Esophagus muscularis mucosa (tissue), 4 donors: Measurements from ENCODE around the gene PSKH1.

ENCODE experiments used
- EP300 ChIP-seq: sonication (generic); formaldehyde crosslinking; IDR thresholded peaks from one replicate; pipeline ENCODE4 v1.6.1; 2017; ENCODE audit warnings: antibody characterized with exemption
- POLR2A ChIP-seq: fragments of 450-650 bp; IDR thresholded peaks from one replicate; pipeline ENCODE4 v1.6.1; 2017; ENCODE audit warnings: antibody characterized with exemption, moderate library complexity, mild to moderate bottlenecking, low read depth
- POLR2AphosphoS5 ChIP-seq, 2 donors: sonication (generic); formaldehyde crosslinking; IDR thresholded peaks; one replicate each; pipeline ENCODE4 v1.6.1; 2017; ENCODE audit warnings: antibody characterized with exemption in 2 of 2
- TF ChIP-seq, protein P1 (sequence below), 3 experiments: fragments of 200-600 bp in 2 of 3; fragments of 450-650 bp in 1 of 3; sonication (generic) in 2 of 3; IDR thresholded peaks; one replicate each; pipeline ENCODE4 v1.5.1; 2017 to 2019; ENCODE audit warnings: antibody characterized with exemption in 3 of 3, mild to moderate bottlenecking in 2 of 3, moderate library complexity in 1 of 3

- TF ChIP-seq, protein P1, sequence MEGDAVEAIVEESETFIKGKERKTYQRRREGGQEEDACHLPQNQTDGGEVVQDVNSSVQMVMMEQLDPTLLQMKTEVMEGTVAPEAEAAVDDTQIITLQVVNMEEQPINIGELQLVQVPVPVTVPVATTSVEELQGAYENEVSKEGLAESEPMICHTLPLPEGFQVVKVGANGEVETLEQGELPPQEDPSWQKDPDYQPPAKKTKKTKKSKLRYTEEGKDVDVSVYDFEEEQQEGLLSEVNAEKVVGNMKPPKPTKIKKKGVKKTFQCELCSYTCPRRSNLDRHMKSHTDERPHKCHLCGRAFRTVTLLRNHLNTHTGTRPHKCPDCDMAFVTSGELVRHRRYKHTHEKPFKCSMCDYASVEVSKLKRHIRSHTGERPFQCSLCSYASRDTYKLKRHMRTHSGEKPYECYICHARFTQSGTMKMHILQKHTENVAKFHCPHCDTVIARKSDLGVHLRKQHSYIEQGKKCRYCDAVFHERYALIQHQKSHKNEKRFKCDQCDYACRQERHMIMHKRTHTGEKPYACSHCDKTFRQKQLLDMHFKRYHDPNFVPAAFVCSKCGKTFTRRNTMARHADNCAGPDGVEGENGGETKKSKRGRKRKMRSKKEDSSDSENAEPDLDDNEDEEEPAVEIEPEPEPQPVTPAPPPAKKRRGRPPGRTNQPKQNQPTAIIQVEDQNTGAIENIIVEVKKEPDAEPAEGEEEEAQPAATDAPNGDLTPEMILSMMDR (IDR thresholded peaks at IDR 0.05) = no peak
- TF ChIP-seq POLR2AphosphoS5 (IDR thresholded peaks at IDR 0.05) (no peak), POLR2A (no peak), EP300 (no peak)
These were observed 40.8 kb downstream of the PSKH1 start for GRCh38 chr16:67933805-67934204.
